HCT116 (cell line): ENCODE results near the gene RIMBP2.

ENCODE experiments used
- ATF3 ChIP-seq: IDR thresholded peaks from 2 replicates; pipeline ENCODE4 v1.6.1; 2012
- CTCF ChIP-seq, 3 experiments: fragments of 200-600 bp in 1 of 3; sonication (generic) in 1 of 3; IDR thresholded peaks in 2 of 3; conservative IDR thresholded peaks in 1 of 3; 2 replicates each; pipeline ENCODE4 v1.5.1; 2012 to 2017; ENCODE audit warnings: low read depth in 2 of 3, low read length in 2 of 3, antibody characterized with exemption in 1 of 3, borderline replicate concordance in 1 of 3, control low read depth in 1 of 3, mild to moderate bottlenecking in 1 of 3, mixed read lengths in 1 of 3, mixed run types in 1 of 3, moderate library complexity in 1 of 3; ENCODE audit not compliant: insufficient read depth in 1 of 3
- EGR1 ChIP-seq: IDR thresholded peaks from 2 replicates; pipeline ENCODE4 v1.6.1; 2012; ENCODE audit warnings: low read depth
- ELF1 ChIP-seq: IDR thresholded peaks from 2 replicates; pipeline ENCODE4 v1.6.1; 2012; ENCODE audit warnings: low read depth, borderline replicate concordance
- EZH2 ChIP-seq: fragments of 200-600 bp; sonication (generic); IDR thresholded peaks from 2 replicates; pipeline ENCODE4 v1.6.1; 2017; ENCODE audit warnings: antibody characterized with exemption, mixed run types
- JUND ChIP-seq: IDR thresholded peaks from 2 replicates; pipeline ENCODE4 v1.6.1; 2012
- MAX ChIP-seq: IDR thresholded peaks from 2 replicates; pipeline ENCODE4 v1.6.1; 2012
- POLR2AphosphoS5 ChIP-seq: IDR thresholded peaks from 2 replicates; pipeline ENCODE4 v1.6.1; 2011; ENCODE audit warnings: mild to moderate bottlenecking, low read depth, low read length, moderate library complexity
- RAD21 ChIP-seq: IDR thresholded peaks from 2 replicates; pipeline ENCODE4 v1.6.1; 2012; ENCODE audit warnings: low read depth, mild to moderate bottlenecking
- SP1 ChIP-seq: IDR thresholded peaks from 2 replicates; pipeline ENCODE4 v1.6.1; 2012; ENCODE audit warnings: low read depth
- TCF7L2 ChIP-seq: IDR thresholded peaks from 2 replicates; pipeline ENCODE4 v1.7.0; 2011; ENCODE audit warnings: borderline replicate concordance, inconsistent platforms; ENCODE audit not compliant: insufficient read depth, insufficient read length; ENCODE audit errors: extremely low read depth
- YY1 ChIP-seq: IDR thresholded peaks from 2 replicates; pipeline ENCODE4 v1.6.1; 2011; ENCODE audit warnings: low read length, low read depth, moderate library complexity, mild to moderate bottlenecking; ENCODE audit not compliant: insufficient replicate concordance; ENCODE audit errors: extremely low read depth
- ZNF274 ChIP-seq: fragments of 200-500 bp; sonication (Bioruptor generic); IDR thresholded peaks from 2 replicates; pipeline ENCODE4 v1.6.1; 2014; ENCODE audit warnings: mild to moderate bottlenecking, low read depth, low read length, inconsistent platforms

GRCh38 chr12:130433834-130434233 is 282.3 kb downstream of the RIMBP2 start:
- TF ChIP-seq CTCF (IDR thresholded peaks at IDR 0.05 in 2 of 3, conservative IDR thresholded peaks at IDR 0.05 in 1 of 3; ENCODE audit: borderline replicate concordance in 1 of 3, insufficient read depth in 1 of 3, low read depth in 2 of 3, low read length in 2 of 3) (no peak), ZNF274 (no peak), ATF3 (no peak), ELF1 (no peak), EGR1 (no peak), EZH2 (no peak), YY1 (no peak), POLR2AphosphoS5 (no peak), TCF7L2 (no peak), MAX (no peak), SP1 (no peak), JUND (no peak), RAD21 (no peak)
